NCI-H774 (cell line): ENCODE measurements around the gene TMEM255B.
"Not testable (repeated sequence)": the region's sequence is repeated elsewhere in the genome, so short reads cannot be mapped to it uniquely, and the experiment has no call there.

Source experiments
- DNase-seq: peaks from one replicate; lab custom pipeline; 2025; lab: John Stamatoyannopoulos, UW

TMEM255B gene

GRCh38 chr13:113817860-113818691 lies 59.0 kb downstream of the TMEM255B start:
- no peak for DNase-seq

- no peak for DNase-seq
Observed at GRCh38 chr13:113818700-113819295, 59.8 kb downstream of the TMEM255B start.

GRCh38 chr13:113819341-113819730 lies 60.3 kb downstream of the TMEM255B start:
- no peak for DNase-seq

GRCh38 chr13:113819731-113820715 lies 61.0 kb downstream of the TMEM255B start:
- no peak for DNase-seq

GRCh38 chr13:113820813-113821651 lies 62.0 kb downstream of the TMEM255B start:
- peak; percentile 27 for DNase-seq

- DNase-seq, result peak; percentile 23
Observed at GRCh38 chr13:113821847-113822246, 62.8 kb downstream of the TMEM255B start.

- DNase-seq, result no peak
Observed at GRCh38 chr13:113822266-113822665, 63.2 kb downstream of the TMEM255B start.

GRCh38 chr13:113822956-113823744 lies 64.1 kb downstream of the TMEM255B start:
- DNase-seq, result no peak

GRCh38 chr13:113823771-113824170 lies 64.7 kb downstream of the TMEM255B start:
- no peak for DNase-seq

- no peak for DNase-seq
Observed at GRCh38 chr13:113825841-113826240, 66.8 kb downstream of the TMEM255B start.

GRCh38 chr13:113826446-113826845 lies 67.4 kb downstream of the TMEM255B start:
- not testable (repeated sequence) for DNase-seq

GRCh38 chr13:113827021-113827420 lies 68.0 kb downstream of the TMEM255B start:
- no peak for DNase-seq

GRCh38 chr13:113828282-113828825 lies 69.3 kb downstream of the TMEM255B start:
- no peak for DNase-seq

- not testable (repeated sequence) for DNase-seq
Observed at GRCh38 chr13:113830426-113830950, 71.5 kb downstream of the TMEM255B start.

- DNase-seq, result no peak
Observed at GRCh38 chr13:113831061-113831460, 72.0 kb downstream of the TMEM255B start.

GRCh38 chr13:113832205-113832604 lies 73.2 kb downstream of the TMEM255B start:
- no peak for DNase-seq

- DNase-seq, result no peak
Observed at GRCh38 chr13:113832631-113833030, 73.6 kb downstream of the TMEM255B start.

GRCh38 chr13:113833111-113833830 lies 74.2 kb downstream of the TMEM255B start:
- DNase-seq, result no peak

GRCh38 chr13:113834006-113834405 lies 75.0 kb downstream of the TMEM255B start:
- not testable (repeated sequence) for DNase-seq
